ENCODE results near the gene C20orf173. TPM values are rescaled to one million over a fixed set of nuclear protein-coding genes. Genes with fewer than 3 reads are reported as not detected.
"Not testable (repeated sequence)": the region's sequence is repeated elsewhere in the genome, so short reads cannot be mapped to it uniquely, and the experiment has no call there.

C20orf173 gene
- total and polyA plus RNA-seq, 2 of the 13 experiments (the other 11 are each of a cell fraction or from before 2014, with no cell fraction given): not detected

GRCh38 chr20:35555951-35556645, 26.6 kb upstream of the C20orf173 start (continued):
- TF ChIP-seq MAFF (IDR thresholded peaks at IDR 0.05; ENCODE audit: low read depth, low read length) (no peak), RNF219 (CRISPR knock-in tag; IDR thresholded peaks at IDR 0.05) (no peak), RERE (CRISPR knock-in tag; IDR thresholded peaks at IDR 0.05; ENCODE audit: low read depth) (no peak), ZNF709 (CRISPR knock-in tag; IDR thresholded peaks at IDR 0.05) (no peak), NONO (IDR thresholded peaks at IDR 0.05) (no peak), NONO (CRISPR knock-in tag; conservative IDR thresholded peaks at IDR 0.05) (no peak)

GRCh38 chr20:35555461-35555860, 26.0 kb upstream of the C20orf173 start:
- peaks cover 39 to 78% of the 10 kb centered on the region in 2 experiments for H3K36me3 ChIP-seq (replicated peaks in 1 of 2; ENCODE audit: control insufficient read depth in 1 of 2, insufficient read depth in 2 of 2, low read length in 2 of 2)
- DNase-seq (ENCODE audit: low spot score); H3K4me3 ChIP-seq (replicated peaks in 1 of 3; ENCODE audit: insufficient read depth in 1 of 3, low read depth in 2 of 3, low read length in 3 of 3); BruUV-seq (replicated peaks); H3K4me2 ChIP-seq (ENCODE audit: low read depth, low read length); H3K79me2 ChIP-seq (ENCODE audit: insufficient read depth, low read length); H3K4me1 ChIP-seq (ENCODE audit: insufficient read depth, low read length); ATAC-seq; FAIRE-seq; H3K9me3 ChIP-seq (ENCODE audit: low read length); H3K27ac ChIP-seq (ENCODE audit: extremely low read length, insufficient read depth, low read length); CTCF ChIA-PET (ENCODE audit: low intra/inter-chr PET ratio, low total read pairs); H3K27me3 ChIP-seq (ENCODE audit: control insufficient read depth in 1 of 2, insufficient read depth in 2 of 2, low read length in 2 of 2); H3K9ac ChIP-seq (ENCODE audit: insufficient read depth, low read depth, low read length); H4K20me1 ChIP-seq (ENCODE audit: insufficient read depth, low read length); in situ Hi-C loops (cut with HindIII; ENCODE audit: extremely low pct_ligation_motif_present, low pct_unique_long_range_greater_than_20kb); H2AFZ ChIP-seq (ENCODE audit: low read length); intact Hi-C loops (cut with micrococcal nuclease; ENCODE audit: unreplicated experiment): not testable (repeated sequence)
- POLR2A ChIA-PET: interaction anchor here (1.6 kb wide), 1 partner anchor 14 kb away, joined by 7 read pairs; the partner anchor contains the start of gene ERGIC3
- WGBS (ENCODE audit: low lambda C conversion rate): 96% methylated on average over 4 of the region's 4 CpGs
